22Rv1 (cell line): ENCODE data around the gene MYCBP2.

ENCODE experiments used
- ZFX ChIP-seq: fragments of 450-650 bp; IDR thresholded peaks from 2 replicates; pipeline ENCODE4 v1.6.1; 2017; ENCODE audit warnings: antibody characterized with exemption, borderline replicate concordance
- TF ChIP-seq, protein P1 (sequence below): fragments of 450-650 bp; IDR thresholded peaks from 2 replicates; pipeline ENCODE4 v1.5.1; 2017; ENCODE audit warnings: mild to moderate bottlenecking

DNA sequence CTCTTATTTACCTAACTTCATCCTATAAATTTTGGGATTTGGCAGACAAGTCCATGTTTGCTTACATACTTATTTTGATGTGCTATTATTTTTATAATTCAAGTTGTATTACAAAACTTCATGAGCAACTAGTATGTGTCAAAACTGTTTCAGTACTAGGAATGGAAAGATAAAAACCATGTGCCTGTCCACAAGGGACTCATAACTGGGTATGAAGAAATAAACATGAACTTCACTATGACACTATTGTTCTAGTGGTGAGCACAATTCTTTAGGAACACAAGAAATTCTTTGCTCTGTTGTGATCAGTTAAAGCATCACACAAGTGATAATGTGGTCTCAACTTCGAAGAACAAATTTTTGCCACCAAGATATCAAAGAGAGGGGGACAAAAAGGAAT, 202.5 kb downstream of the MYCBP2 start:
- TF ChIP-seq, protein P1, sequence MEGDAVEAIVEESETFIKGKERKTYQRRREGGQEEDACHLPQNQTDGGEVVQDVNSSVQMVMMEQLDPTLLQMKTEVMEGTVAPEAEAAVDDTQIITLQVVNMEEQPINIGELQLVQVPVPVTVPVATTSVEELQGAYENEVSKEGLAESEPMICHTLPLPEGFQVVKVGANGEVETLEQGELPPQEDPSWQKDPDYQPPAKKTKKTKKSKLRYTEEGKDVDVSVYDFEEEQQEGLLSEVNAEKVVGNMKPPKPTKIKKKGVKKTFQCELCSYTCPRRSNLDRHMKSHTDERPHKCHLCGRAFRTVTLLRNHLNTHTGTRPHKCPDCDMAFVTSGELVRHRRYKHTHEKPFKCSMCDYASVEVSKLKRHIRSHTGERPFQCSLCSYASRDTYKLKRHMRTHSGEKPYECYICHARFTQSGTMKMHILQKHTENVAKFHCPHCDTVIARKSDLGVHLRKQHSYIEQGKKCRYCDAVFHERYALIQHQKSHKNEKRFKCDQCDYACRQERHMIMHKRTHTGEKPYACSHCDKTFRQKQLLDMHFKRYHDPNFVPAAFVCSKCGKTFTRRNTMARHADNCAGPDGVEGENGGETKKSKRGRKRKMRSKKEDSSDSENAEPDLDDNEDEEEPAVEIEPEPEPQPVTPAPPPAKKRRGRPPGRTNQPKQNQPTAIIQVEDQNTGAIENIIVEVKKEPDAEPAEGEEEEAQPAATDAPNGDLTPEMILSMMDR: no peak
- no peak for TF ChIP-seq ZFX
